GM20431 (cell line): ENCODE results near the gene OTUB2.

Source experiments
- in situ Hi-C: fragments of 300-500 bp; cut with MseI, MboI; formaldehyde crosslinking; loops from one replicate; pipeline ENCODE4 v1.15.0; 2020; ENCODE audit warnings: low sequenced_read_pairs; ENCODE audit not compliant: unreplicated experiment

Gene OTUB2

DNA sequence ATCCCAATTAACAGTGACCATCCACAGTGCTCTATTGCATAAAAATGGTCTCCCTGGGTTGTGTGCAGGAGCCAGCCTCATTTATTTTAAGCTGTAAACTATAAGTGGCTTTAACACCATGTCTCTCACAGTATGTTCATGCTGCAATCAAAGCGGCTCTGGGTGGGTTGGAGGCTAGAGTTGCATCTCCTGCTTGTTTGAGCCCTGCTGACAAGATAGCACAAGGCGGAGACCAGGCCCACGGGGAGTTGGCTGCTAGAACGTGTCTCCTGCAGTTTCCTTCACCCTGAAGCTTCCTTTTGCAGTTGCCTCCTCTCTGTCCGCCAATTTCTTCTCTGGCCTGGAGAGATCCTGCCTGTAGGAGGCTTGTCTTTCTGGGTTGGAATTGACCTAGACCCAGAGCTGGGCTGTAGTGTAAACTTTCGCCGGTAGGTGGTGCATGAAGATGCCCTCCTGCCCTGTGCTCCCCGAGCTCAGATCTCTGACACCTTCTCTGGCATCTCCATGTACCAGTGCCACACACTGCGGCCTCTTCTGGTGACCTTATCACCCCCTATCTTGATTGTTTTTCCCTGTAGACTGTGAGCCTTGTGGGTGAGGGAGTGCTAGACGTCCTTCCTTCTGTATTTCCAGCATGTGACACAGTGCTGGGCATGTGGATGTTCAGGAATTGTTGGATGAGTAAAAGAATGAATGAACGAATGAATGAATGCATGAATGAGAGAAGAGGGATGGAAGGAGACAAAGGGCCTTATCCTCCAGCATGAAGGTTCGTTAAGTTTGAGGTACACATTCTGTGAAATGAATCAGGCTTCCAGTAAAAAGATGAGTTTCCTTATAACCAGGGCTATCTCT is 10.4 kb downstream of the OTUB2 start:
- in situ Hi-C loops, result no loop called here

DNA sequence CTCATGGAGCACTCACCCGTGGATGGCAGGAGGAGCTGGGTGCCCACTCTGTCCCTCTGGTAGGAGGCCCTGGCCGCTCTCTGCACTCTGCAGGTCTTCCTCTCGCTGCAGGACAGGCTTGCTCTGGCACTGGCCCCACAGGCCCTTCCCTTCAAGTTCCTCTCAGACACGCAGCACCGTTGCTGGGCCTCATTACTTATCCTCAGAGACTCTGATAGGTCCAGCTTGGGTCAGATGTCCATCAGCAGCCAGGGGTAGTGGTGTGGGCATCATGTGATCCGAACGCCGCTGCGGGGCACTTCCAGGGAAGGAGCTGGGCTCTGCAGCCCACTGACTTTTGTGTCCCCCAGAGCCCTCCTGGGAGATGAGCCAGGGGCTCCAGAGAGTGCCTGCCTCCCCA is 11.8 kb downstream of the OTUB2 start:
- in situ Hi-C loops, result no loop called here

DNA sequence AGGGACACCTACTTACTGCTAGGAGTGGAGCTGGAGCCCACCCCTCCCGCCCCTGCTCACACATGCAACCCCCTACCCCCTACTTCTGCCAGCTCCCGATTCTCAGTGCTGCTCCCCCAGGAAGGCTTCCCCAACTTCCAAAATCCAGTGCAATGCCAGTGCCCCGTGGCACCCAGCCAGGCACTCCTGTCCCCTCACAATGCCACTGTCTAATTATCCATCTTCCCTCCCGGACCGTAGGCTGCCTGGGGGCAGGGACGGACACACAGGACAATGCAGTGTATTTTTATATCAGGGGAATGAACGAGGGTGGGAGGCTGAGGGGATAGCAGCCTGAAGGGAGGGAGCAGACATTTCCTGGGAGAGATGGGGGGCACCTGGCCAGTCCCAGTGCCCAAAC is 12.4 kb downstream of the OTUB2 start:
- in situ Hi-C loops, result no loop called here

DNA sequence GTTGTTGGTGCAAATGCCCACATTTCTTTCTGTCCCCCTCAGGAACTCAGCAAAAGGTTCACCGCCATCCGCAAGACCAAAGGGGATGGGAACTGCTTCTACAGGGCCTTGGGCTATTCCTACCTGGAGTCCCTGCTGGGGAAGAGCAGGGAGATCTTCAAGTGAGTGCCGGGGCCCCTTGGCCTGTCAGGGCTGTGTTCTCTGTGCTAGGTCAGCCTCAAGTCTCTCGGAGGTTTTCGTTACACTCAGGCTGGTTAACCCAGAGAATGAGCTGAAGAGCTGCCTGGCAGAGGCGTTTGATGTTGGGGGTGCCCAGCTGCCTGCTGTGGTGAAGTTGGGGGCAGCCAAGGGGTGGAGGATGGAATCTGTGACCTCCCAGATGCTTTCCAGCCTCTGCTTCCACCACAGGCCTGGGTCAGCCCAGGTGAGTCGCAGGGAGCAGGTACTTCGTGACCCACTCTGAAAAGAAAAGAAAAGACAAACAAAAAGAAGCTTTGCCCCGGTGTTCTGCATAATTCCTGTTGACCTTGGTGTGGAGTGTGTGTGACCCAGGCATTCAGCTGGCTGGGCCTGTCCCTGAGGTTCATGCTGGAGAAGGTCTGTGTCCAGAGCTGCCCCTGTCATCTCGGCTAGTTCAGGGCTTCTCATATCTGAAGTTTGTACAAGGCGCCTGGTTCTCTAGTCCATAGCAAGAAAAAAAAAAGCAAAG is 12.9 kb downstream of the OTUB2 start:
- in situ Hi-C loops, result no loop called here

DNA sequence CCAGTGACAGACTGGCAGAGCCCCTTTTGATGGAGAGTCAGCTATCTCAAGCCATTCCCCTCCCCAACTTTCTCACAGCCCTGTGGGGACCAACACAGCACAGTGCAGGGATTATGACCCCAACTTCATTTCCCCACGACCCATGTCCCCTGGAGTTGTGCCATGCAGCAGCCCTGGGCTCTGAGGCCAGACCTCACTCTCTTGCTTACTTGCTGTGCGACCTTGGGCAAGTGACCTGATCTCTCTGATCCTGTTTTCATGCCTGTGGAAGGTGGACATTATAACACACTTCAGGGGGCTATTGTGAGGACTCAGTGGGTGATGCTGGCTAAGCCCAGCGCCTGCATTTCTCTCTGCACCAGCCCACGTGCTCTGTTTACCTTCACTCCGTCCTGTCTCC is 14.1 kb downstream of the OTUB2 start:
- in situ Hi-C loops, result no loop called here

DNA sequence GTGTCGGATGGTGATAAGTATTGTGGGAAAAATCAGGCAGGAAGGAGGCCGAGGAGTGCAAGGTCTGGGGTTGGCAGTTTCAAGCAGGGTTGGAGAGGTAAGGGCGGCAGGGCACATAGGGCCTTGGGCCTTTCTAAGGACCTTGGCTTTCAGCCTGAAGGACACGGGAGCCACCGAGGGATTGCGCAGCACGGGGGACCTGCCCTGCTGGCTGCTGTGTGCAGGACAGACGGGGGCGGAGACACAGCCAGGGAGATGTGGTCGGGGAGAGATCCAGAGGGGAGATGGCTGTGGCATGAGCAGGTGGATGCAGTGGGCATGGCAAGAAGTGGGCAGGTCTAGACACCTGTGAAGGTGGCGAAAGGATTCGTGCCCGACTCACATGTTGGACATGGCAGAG is 14.7 kb downstream of the OTUB2 start:
- in situ Hi-C loops, result no loop called here

DNA sequence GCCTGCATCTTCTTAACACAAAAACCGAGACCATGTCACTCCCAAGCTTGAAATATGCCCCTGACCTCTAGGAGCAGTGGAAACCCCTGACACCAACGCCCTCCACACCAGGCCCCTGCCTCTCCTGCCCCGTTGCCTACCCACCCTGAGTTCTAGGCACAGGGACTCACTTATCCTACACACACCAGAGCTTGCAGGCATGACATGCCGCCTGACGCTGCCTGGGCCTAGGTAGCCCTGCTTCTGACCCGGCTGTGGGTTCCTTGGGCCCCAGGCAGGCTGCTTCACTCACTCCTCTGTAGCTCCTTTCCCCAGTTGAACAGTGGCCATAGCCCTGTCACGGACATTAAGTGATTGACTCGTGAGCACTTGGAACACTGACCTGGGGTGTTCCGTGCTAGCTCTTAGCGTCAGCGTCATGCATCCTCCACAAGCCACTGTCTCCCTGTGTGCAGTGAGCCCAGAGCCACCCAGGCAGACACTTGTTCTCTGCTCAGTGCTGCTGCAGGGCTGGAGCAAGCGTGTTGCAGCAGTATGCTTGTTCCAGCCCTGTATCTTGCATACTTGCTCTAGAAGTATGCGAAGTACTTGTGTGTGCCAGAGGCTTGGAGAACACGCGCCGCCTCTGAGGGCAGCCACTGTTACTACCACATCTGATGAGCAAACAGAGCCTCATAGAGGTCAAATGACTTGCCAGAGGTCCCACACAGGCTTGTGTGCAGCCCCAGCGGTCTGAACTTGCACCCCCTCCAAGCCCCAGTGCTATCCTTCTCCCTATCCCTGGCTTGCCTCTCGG is 15.6 kb downstream of the OTUB2 start:
- in situ Hi-C loops, result no loop called here

DNA sequence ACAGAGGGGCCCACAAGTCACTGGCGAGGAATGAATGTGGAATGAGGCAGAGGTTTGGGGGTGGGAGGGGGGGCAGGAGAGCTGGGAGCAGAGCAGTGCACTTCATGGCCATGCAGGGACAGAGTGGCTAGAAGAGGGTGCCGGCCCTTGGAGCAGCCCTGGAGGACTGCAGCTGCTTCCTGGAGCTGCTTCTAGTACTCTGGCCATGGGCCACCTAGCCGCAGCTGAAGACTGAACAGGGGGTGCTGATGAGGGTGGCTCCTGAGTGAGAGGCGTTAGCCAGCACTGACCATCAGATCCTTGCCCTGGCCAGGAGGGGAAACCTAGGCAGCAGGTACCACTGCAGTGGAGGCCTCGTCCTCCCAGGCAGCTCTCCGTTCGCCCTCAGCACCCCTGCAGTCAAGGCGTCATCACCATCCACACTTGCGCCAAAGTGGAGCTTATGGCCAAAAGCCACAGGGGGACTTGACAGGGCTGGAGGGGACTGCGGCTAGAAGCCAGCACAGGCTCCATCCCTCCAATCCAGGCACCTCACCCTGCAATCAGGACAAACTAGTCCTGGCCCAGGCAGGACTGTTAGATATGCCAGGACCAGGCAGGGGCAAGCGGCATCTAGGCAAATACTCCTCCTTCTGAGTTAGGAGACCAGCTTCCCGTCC is 16.4 kb downstream of the OTUB2 start:
- in situ Hi-C loops, result no loop called here

DNA sequence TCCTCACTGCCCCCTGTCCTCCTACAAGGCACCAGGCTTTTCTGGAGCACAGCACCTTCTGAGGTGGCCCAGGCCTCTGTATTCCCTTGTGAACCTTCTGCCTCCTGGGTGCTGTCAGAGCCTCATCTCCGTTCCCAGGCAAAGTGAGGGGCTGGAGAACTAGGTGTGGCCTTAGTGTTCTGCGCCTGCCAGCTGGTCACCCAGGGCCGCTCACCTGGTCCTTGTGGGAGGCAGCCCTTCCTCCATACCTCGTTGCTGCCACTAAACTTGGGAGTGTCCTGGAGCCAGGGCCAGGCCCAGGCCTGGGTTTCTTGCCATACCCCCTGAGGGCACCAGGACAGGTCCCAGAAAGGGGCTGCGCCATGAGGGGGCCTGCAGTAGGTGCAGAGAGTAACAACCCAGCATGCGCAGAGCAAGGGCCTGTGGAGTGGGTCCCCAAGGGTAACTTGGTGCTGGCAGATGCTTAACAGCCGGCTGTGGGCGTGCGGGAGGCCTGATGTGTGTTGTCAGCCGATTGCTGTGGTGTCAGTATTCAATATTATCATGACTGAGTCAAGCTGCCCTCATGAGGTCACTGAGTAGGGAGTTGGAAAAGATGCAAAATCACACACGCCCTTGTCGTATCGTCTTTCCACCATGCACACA is 17.1 kb downstream of the OTUB2 start:
- in situ Hi-C loops, result no loop called here

DNA sequence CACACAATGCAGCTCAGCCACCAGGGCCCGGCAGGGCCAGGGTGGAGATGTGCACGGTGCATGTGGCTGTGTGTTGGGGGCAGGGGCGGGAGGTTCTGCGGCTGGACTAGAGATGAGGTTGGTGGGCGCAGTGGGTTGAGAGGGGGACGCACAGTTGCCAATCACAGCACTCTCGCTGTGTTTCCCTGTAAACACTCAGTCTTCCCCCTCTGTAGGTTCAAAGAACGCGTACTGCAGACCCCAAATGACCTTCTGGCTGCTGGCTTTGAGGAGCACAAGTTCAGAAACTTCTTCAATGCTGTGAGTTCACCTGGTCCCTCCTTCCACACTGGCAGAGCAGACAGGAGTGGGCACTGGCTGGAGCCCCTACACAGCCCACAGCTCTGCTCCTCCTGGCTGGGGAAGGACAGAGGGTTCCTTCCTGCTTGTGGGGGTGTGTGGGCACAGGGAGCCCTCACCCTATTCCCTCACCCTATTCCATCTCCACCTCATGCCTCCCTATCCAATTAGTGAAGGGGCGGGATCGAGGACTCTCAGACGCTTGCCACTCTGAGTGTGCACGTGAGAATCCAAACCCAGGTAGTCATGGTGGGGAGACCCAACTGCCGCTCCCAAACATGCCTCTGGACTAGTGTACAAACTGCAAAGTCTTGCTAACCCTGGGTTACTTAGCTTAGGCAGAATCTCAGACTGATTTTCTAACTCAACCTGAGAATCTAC is 17.8 kb downstream of the OTUB2 start:
- in situ Hi-C loops, result no loop called here

DNA sequence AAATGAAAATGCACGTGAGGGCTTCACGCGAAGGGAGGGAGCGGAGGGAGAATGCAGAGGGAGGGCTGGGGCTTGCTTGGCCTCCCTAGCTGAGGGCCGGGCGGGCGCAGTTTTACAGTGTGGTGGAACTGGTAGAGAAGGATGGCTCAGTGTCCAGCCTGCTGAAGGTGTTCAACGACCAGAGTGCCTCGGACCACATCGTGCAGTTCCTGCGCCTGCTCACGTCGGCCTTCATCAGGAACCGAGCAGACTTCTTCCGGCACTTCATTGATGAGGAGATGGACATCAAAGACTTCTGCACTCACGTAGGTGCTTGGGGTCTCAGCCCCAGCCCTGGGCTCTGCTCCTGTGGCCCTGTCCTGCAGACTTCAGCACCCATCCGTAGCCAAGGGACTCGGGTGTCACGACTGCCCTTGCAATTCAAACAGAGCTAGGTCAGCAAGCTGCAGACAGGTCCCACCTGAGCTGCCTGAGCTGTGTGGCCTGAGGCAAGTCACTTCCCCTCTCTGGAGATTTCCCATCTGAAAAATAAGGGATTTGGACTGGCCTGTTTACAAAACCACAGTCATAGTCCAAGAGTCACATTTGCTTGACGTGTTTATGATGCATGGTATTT is 18.4 kb downstream of the OTUB2 start:
- in situ Hi-C loops, result no loop called here

DNA sequence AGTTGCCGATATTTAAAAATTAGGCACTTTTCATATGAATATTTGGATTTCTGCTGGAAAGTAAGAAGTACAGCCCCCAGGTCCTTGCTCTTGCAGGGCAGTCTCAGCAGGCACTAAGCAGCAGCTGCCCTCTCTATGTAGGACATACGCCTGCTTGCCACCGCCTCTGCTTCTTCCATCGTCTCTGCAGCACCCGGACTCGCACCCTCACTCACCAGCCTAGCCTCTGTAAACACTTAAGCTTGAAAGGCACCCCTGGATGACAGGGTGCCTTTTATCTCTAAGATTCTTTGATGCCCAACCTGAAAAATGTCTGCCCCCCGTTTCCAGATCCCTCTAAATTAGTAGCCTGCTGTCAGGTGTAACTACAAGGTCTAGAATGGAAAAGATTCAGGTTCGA is 19.0 kb downstream of the OTUB2 start:
- in situ Hi-C loops, result no loop called here

DNA sequence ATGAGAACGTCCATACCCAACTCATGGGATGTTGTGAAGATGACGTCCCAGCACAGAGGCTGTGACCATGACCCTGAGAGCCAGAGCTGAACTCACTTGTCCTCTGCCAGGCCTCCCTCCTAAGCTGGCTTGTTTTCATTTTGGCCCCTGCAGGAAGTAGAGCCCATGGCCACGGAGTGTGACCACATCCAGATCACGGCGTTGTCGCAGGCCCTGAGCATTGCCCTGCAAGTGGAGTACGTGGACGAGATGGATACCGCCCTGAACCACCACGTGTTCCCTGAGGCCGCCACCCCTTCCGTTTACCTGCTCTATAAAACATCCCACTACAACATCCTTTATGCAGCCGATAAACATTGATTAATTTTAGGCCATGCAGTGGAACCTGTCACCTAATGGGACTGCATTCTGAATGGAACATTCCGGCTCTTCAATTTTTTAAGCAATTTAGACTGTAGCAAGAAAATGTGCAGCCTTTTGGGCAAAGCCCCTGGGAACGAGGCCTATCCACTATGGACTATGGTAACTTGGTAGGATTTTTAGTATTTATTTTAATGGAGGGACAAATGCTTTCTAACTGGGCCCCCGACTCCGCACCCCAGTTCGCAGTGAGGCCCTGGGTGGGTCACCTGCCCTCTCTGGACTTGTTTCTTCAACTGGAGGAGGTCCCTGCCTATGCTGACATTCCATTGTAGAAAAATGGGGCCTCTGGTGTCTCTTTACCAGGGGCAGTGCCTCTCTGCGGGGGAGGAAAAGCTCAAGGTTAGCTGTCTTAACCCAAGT is 19.6 kb downstream of the OTUB2 start:
- in situ Hi-C loops, result no loop called here

DNA sequence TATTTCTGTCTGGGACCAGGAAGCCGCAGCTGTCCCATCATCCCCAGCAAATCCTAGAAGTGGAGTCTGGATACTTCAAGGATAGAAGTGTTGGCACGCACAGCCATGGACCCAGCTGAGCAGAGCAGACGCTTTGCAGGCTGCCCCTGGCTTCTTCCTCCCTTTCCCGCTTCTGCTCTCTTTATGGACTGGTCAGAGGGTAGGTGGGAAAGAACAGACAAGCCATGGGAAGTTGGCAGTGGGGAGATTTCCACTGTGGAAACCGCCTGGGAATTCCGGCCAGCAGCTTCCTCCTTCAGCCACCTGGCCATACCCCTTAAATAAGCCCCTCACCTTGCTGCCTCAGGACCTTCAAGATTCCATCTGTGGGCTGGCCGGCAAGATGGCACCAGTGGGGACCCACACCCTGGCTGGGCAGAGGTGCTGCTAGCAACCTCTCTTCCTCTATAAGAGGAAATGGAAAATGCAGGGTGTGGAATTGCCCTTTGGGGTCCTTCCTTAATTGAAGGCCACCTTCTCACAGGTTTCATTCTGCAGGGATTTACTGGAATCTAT is 20.6 kb downstream of the OTUB2 start:
- in situ Hi-C loops, result no loop called here

DNA sequence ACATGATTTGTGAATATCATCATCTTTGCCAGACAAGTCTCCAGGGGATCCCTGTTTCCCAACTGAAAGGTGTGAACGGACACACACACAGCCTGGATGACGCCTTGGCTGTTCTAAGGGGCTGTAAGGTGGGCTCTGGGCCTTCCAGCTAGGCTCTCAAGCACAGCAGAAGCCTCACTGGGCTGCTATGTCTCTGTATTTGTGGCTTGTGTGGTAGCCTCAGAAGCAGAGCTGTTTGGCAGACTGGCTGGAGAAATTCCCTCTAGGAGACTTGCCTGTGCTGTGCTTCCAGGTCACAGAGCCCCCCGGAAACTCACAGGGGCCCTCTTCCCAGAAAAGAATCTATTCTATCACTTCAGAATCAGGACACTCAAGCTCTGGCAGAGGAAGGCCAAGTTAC is 21.4 kb downstream of the OTUB2 start:
- in situ Hi-C loops, result no loop called here

DNA sequence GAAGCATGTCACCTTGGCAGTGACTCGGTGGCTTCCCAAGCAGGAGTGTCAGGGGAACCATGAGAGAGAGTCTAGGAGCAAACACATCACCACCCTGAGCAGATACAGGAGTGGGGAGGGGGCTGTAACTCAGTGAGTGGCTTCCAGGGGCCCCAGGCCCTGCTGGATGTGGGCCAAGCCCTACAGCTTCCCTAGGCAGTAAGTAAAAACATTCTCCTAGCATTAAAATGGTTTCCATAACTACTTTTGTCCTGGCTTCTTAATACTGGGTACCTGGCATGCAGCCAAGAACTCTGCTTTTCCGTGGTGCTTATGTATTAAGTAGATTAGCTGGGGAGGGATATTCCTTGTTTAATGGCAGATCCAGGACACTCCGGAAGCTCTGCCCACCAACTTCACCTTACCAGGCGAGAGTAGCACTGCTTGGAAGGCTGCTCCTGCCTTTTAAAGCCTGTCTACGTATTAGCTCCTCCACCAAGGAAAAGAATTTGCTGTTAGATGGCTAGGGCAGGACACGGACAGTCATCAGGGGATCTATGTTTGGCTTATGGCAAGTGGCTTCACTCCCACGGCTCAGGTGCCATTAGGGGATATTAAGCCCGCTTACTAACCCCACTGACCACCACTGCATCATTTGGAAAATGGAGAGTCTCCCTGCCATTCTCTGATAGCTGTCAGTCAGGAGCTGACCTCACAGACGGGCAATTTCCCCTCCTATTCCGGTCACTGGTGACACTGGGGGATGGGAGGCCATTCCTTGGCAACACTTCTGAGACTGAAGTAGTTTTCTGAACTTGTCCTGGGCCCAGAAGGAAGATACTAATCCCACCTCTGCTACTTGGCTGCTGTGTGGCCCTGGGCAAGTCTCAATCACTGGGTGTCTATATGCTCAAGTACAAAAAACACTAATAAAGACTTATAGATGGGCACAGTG is 22.8 kb downstream of the OTUB2 start:
- in situ Hi-C loops, result no loop called here

DNA sequence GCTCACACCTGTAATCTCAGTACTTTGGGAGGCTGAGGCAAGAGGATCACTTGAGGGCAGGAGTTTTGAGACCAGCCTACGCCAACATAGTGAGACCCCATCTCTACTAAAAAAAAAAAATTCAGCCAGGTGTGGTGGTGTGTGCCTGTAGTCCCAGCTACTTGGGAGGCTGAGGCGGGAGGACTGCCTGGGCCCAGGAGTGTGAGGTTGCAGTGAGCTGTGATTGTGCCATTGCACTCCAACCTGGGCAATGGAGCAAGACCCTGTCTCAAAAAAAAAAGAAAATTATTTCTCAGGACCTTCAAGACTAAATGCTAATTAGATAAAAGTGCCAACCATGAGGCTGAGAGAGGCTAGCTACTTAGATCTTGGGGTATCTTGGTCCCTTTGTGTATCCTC is 23.5 kb downstream of the OTUB2 start:
- in situ Hi-C loops, result loop anchor here (10.0 kb wide), 1 partner anchor 85 kb away; no protein-coding TSS in a partner anchor
